A673 (cell line): ENCODE measurements around the gene HMOX2. TPM values are rescaled to one million over a fixed set of nuclear protein-coding genes. Genes with fewer than 3 reads are reported as not detected.

ENCODE experiments used
- BruUV-seq: library from RNA; stranded (reverse); fragments of 400-500 nt; replicated peaks from 2 replicates; lab custom pipeline; 2021; lab: Mats Ljungman, UMichigan
- CTCF ChIA-PET: fragments of 300-600 bp; sonication (Branson Sonifier 250); formaldehyde crosslinking; loops from one replicate; lab custom pipeline; 2022; ENCODE audit warnings: antibody characterized with exemption; lab: Charles Lee
- POLR2A ChIA-PET: fragments of 300-600 bp; sonication (Branson Sonifier 250); formaldehyde crosslinking; loops from one replicate; lab custom pipeline; 2022; ENCODE audit warnings: antibody characterized with exemption; ENCODE audit not compliant: low non-redundant PET; lab: Charles Lee
- DNase-seq: peaks from one replicate; pipeline ENCODE4 v3.0.0-alpha.2; 2015; ENCODE audit warnings: low spot score
- H3K27ac ChIP-seq: fragments of 200-600 bp; sonication (generic); 2 replicates; pipeline ENCODE4 v1.5.1; 2016; ENCODE audit warnings: mixed run types, low read depth, mild to moderate bottlenecking, mixed read lengths, antibody characterized with exemption, low read length; ENCODE audit not compliant: poor library complexity, severe bottlenecking
- H3K27me3 ChIP-seq: fragments of 200-600 bp; sonication (generic); replicated peaks from 2 replicates; pipeline ENCODE4 v1.6.1; 2017; ENCODE audit warnings: mixed run types, low read depth, mild to moderate bottlenecking, mixed read lengths, antibody characterized with exemption, low read length; ENCODE audit not compliant: insufficient read depth, poor library complexity
- H3K36me3 ChIP-seq: fragments of 200-600 bp; sonication (generic); 2 replicates; pipeline ENCODE4 v1.6.1; 2016; ENCODE audit warnings: mixed run types, mild to moderate bottlenecking, mixed read lengths, antibody characterized with exemption, low read length; ENCODE audit not compliant: insufficient read depth, poor library complexity, severe bottlenecking
- H3K4me1 ChIP-seq: fragments of 200-600 bp; sonication (generic); 2 replicates; pipeline ENCODE4 v1.6.1; 2017; ENCODE audit warnings: mixed run types, mild to moderate bottlenecking, mixed read lengths, antibody characterized with exemption, low read length; ENCODE audit not compliant: insufficient read depth, poor library complexity, severe bottlenecking
- H3K4me3 ChIP-seq: fragments of 200-600 bp; sonication (generic); 2 replicates; pipeline ENCODE4 v1.5.1; 2016; ENCODE audit warnings: low read depth, mixed run types, mild to moderate bottlenecking, mixed read lengths, low read length; ENCODE audit not compliant: poor library complexity, severe bottlenecking
- H3K9me3 ChIP-seq: fragments of 200-600 bp; sonication (generic); 2 replicates; pipeline ENCODE4 v1.6.1; 2016; ENCODE audit warnings: mixed run types, low read depth, mild to moderate bottlenecking, mixed read lengths, antibody characterized with exemption, low read length; ENCODE audit not compliant: poor library complexity, severe bottlenecking
- CTCF ChIP-seq: fragments of 300-800, 200-600 bp; sonication (generic); conservative IDR thresholded peaks from 2 replicates; pipeline ENCODE4 v1.5.1; 2017; ENCODE audit warnings: low read depth, mild to moderate bottlenecking, antibody characterized with exemption, low read length, moderate library complexity, mixed read lengths
- EZH2 ChIP-seq: fragments of 200-600 bp; sonication (generic); IDR thresholded peaks from 2 replicates; pipeline ENCODE4 v1.6.1; 2017; ENCODE audit warnings: borderline replicate concordance, low read depth, mild to moderate bottlenecking, mixed read lengths, antibody characterized with exemption, low read length; ENCODE audit not compliant: poor library complexity, severe bottlenecking
- intact Hi-C: fragments of 100-400 bp; cut with micrococcal nuclease; formaldehyde crosslinking; loops from one replicate; pipeline ENCODE4 v1.10.0; 2022; ENCODE audit not compliant: unreplicated experiment
- total RNA-seq: library from RNA; stranded (reverse); gene quantifications from 2 replicates; pipeline ENCODE4 v1.2.3, GENCODE V29; 2021

HMOX2 gene
- total RNA-seq, 1 experiment from 2014 or later, result 63.0 TPM

- Histone ChIP-seq H3K4me3 (no peak overlapping the region), H3K36me3 (peaks cover 22% of the 10 kb centered on the region), H3K9me3 (no peaks in the 10 kb centered on the region), H3K4me1 (peaks cover 6% of the 10 kb centered on the region), H3K27ac (no peak overlapping the region), H3K27me3 (no peaks in the 10 kb centered on the region)
- ChIA-PET POLR2A (no interaction called here), CTCF (no interaction called here)
- TF ChIP-seq EZH2, result no peak
- no peak for TF ChIP-seq CTCF
- intact Hi-C loops, result no loop called here
- BruUV-seq, result no TSS peak
- DNase-seq, result no peak
Observed at GRCh38 chr16:4471869-4472268, 4.3 kb upstream of the HMOX2 start.

- POLR2A ChIA-PET, result no interaction called here
- Histone ChIP-seq H3K27me3 (no peaks in the 10 kb centered on the region), H3K4me3 (peak overlapping the region; percentile 72), H3K36me3 (peaks cover 16% of the 10 kb centered on the region), H3K27ac (no peak overlapping the region), H3K4me1 (peaks cover 10% of the 10 kb centered on the region), H3K9me3 (no peaks in the 10 kb centered on the region)
- no peak for TF ChIP-seq EZH2
- CTCF ChIA-PET, result interaction anchor here (0.6 kb wide), 1 partner anchor 570 kb away, joined by 3 read pairs; no protein-coding TSS in a partner anchor
- intact Hi-C loops, result no loop called here
- DNase-seq, result no peak
- no TSS peak for BruUV-seq
Observed at GRCh38 chr16:4472880-4473279, 3.3 kb upstream of the HMOX2 start.

- peak; percentile 98 for DNase-seq
- no peaks in the 10 kb centered on the region for H3K27me3 ChIP-seq
- BruUV-seq, result no TSS peak
- POLR2A ChIA-PET, result no interaction called here
- peaks cover 3% of the 10 kb centered on the region for H3K36me3 ChIP-seq
- CTCF ChIA-PET, result no interaction called here
- TF ChIP-seq CTCF (no peak), EZH2 (no peak)
- intact Hi-C loops, result no loop called here
- no peaks in the 10 kb centered on the region for H3K9me3 ChIP-seq
- H3K27ac ChIP-seq, result peak within 1 kb of the TSS; percentile 87
- H3K4me3 ChIP-seq, result peak within 1 kb of the TSS; percentile 72
- peaks cover 12% of the 10 kb centered on the region for H3K4me1 ChIP-seq
Observed at GRCh38 chr16:4474192-4474961, 1.8 kb upstream of the HMOX2 start, which contains the start of gene NMRAL1. Gene NMRAL1, minus strand, starts transcription at chr16:4474625. Its CDS starts 493 bp downstream, at chr16:4474132.
